ENCODE results near the gene CBX2.

DNA sequence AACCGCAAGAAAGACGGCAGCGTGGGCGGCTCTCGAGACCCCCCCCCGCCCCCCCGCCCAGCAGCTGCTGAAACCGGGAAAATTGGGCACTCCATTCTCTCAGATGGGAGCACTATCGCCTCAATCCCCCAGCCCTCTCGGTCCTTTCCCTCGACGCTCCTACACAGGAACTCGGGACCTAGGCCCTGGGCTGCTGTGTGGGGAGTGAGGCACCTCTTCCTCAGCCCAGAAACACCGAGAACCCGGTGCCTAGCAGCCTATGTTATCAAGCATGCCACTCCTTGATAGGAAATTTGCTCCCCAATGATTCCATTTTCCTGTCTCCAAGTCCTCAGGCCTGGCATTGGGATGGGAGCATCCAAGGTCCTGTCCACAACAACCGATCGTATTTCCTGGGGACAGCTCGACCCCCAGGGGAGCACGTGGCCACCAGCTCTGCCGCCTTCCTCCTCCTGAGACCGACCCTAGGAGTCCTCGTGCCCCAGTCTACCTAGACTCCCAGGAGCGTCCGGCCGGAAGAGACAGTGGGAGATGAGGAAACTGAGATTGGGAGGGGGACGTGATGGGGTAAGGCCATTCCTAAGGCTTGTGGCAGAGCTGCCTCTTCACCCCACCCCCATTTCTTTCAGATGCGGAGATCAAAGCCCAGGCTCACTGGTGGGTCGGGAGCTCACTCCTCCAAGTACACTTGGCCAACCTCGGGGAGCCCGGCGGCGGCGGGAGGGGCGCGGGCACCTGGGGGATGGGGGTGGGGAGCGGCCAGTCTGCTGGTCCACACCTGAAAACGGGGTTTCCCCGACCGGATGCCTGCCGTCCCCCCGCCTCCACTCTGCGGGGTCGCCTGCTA, 36.4 kb downstream of the CBX2 start:
- no peak for TF ChIP-seq POLR2AphosphoS5 (IDR thresholded peaks at IDR 0.05; ENCODE audit: borderline replicate concordance, low read depth, low read length)
- no peak for TF ChIP-seq EZH2 (IDR thresholded peaks at IDR 0.05)
